GM12872 (cell line): ENCODE measurements around the gene KSR1.

ENCODE experiments used
- TF ChIP-seq, protein P1 (sequence below): IDR thresholded peaks from 3 replicates; pipeline ENCODE4 v1.5.1; 2011; ENCODE audit warnings: low read depth, mild to moderate bottlenecking, low read length, moderate library complexity; ENCODE audit not compliant: insufficient read depth

The KSR1 gene

GRCh38 chr17:27415120-27415795 lies 41.0 kb upstream of the KSR1 start:
- TF ChIP-seq, protein P1, sequence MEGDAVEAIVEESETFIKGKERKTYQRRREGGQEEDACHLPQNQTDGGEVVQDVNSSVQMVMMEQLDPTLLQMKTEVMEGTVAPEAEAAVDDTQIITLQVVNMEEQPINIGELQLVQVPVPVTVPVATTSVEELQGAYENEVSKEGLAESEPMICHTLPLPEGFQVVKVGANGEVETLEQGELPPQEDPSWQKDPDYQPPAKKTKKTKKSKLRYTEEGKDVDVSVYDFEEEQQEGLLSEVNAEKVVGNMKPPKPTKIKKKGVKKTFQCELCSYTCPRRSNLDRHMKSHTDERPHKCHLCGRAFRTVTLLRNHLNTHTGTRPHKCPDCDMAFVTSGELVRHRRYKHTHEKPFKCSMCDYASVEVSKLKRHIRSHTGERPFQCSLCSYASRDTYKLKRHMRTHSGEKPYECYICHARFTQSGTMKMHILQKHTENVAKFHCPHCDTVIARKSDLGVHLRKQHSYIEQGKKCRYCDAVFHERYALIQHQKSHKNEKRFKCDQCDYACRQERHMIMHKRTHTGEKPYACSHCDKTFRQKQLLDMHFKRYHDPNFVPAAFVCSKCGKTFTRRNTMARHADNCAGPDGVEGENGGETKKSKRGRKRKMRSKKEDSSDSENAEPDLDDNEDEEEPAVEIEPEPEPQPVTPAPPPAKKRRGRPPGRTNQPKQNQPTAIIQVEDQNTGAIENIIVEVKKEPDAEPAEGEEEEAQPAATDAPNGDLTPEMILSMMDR, result no peak

GRCh38 chr17:27417596-27418365 lies 38.5 kb upstream of the KSR1 start:
- TF ChIP-seq, protein P1, result no peak

DNA sequence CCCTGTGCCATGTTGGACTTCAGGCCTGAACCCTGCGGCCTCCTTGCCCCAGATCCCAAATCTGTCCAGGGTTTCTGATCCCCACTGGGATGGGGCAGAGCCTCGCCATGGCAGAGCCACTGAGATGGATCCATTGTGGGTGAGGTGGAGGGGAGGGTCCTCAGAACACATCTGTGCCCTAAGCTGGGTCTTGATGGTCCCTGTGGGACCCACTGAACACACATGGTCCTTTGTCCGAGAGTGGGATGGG lies 38.0 kb upstream of the KSR1 start:
- TF ChIP-seq, protein P1, result no peak

GRCh38 chr17:27419156-27419555 lies 37.1 kb upstream of the KSR1 start:
- TF ChIP-seq, protein P1, result no peak

- TF ChIP-seq, protein P1, result no peak
Observed at GRCh38 chr17:27420211-27420950, 35.9 kb upstream of the KSR1 start.

DNA sequence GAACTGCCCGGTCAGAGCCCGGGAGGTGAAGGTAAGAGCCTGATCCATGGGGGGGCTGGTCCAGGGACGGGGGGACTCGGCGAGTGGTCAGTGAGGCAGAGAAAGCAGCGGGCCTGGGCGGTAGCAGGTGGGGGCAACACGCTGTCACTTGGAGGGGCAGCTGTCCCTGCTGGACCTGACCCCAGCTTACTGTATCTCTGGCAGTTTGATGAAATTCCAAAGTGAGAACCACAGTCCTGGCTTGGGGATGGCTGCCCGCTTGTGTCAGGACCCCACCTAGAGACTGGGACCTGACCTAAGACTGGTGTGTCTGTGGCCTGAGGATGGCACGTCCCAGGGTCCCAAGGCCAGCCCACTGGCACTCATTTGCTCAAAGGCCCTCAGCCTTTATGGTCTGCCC lies 35.1 kb upstream of the KSR1 start:
- TF ChIP-seq, protein P1, result no peak

GRCh38 chr17:27422601-27423000 lies 33.6 kb upstream of the KSR1 start:
- TF ChIP-seq, protein P1, result no peak
